Activated naive CD4-positive, alpha-beta T cell treated with Interleukin-2 at 50 U/mL for 16 hours (primary cell): ENCODE data around the gene GAS1.

Source experiments
- DNase-seq: peaks from one replicate; pipeline ENCODE4 v3.0.0-alpha.2; 2020

The GAS1 gene

GRCh38 chr9:86947146-86948073 lies at the start of gene GAS1:
GAS1 (minus strand) TSS chr9:86947506; CDS start chr9:86946779, 727 bp downstream.
- DNase-seq = peak; percentile 74

DNA sequence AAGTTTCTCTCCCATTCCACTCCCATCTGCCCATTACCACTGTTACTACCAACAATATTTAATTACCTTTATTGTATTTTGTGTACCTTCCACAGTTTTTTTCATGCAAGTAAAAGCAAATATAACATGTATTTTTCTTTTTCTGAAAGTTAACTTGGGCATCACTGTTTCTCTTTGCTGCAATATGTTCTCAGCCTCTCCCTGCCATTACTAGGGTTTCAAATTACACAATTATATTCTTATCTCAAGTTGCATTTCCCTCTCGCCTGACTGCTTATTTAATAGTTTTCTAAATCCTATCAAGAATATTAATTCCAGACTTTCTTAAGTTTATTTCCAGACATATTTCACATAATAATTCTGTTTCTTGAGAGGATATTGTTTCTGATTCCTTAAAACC lies 46.9 kb upstream of the GAS1 start:
- DNase-seq = no peak

- no peak for DNase-seq
Observed at GRCh38 chr9:86993830-86994229, 46.5 kb upstream of the GAS1 start.

DNA sequence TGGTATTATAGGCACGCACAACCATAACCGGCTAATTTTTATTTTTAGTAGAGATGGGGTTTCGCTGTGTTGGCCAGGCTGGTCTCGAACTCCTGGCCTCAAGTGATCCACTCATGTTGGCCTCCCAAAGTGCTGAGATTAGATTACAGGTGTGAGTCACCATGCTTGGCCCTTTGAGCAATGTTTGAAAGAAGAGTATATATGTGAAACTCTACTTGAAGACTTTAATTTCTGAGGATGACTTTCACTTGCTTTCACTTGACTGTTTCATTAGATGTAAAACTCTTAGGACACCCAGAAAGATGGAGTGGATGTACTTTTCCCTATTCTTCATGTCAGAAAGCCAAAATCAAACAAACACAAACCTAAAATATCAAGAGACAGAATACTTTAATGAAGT lies 43.8 kb upstream of the GAS1 start:
- no peak for DNase-seq

- DNase-seq = no peak
Observed at GRCh38 chr9:86990290-86990689, 43.0 kb upstream of the GAS1 start.

DNA sequence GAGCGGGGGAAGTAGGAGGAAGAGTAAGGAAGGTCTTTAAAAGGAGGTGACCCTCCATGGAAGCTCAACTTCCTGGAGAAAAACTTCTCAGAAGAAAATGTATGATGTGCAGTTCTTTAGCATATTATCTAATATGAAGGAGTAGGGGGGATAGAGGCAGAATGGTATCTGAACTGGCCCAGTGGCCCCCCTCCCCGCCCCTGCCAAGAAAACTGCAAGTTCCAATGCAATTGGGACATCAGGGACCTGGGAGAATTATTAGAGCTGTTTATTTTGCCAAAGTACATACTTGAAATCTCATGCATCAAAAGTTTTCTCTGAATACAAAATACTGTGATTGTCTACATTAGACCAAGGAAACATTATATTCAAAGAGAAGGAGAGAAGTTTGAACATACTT lies 40.6 kb upstream of the GAS1 start:
- no peak for DNase-seq

DNA sequence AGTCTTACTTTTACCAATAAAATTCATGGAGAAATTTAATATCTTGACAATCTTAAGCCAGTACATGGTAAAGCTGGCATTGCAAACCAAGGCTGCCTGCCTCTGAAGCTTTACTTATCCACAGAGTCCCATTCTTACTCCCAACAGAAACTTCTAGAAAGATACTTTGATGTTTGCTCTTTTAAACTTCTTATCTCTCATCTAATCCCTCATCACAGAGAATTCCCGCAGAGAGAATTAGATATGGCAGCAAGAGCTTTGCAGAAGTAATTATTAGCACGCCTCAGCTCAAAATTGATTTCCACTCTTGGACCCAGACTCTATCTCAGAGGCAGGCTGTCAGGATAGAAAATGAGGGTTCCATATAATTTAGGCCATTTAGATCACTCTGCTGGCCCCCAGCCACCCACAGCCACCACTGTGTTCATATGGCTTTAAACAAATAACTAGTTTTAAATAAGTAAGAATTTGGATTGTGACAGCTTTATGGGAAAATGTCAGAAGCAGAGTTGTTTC lies 37.9 kb upstream of the GAS1 start:
- DNase-seq = no peak

GRCh38 chr9:86983620-86984259 lies 36.4 kb upstream of the GAS1 start:
- DNase-seq = no peak

DNA sequence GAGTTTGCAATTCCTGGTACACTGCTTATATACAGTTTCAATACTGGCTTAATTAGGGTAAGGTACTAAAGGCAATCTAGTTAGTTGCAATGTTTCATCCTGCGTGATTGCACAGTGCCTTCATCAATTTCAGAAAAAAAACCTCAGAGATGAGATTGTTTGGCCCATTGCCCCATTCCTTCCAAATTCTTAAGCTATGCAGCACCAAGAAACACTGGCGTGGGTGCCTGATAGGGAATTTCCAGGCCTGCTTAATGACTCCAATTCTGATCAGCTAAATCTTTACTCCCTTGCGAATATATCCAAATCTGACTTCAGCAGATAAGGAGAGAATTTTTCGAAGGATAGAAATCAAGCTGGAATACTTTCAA lies 35.9 kb upstream of the GAS1 start:
- no peak for DNase-seq

DNA sequence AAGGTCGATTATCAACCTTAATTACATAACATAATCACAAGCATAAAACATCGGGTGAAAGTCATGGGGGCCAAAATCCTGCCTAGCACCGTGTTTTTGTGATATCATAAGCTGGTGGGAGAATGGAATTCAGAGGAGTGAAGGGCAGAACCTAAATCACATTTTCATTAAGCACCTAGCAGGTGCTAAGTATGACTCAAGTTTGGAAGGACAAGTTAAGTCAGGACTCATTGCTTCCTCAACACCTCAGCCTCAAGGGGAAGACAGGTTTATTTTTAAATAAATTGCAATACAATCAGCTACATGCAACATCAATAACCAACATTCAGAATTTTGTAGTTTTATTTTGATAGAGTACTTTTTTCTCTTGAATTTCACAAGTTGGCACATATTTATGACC lies 33.5 kb upstream of the GAS1 start:
- DNase-seq = no peak

GRCh38 chr9:86979657-86980056 lies 32.4 kb upstream of the GAS1 start:
- no peak for DNase-seq

DNA sequence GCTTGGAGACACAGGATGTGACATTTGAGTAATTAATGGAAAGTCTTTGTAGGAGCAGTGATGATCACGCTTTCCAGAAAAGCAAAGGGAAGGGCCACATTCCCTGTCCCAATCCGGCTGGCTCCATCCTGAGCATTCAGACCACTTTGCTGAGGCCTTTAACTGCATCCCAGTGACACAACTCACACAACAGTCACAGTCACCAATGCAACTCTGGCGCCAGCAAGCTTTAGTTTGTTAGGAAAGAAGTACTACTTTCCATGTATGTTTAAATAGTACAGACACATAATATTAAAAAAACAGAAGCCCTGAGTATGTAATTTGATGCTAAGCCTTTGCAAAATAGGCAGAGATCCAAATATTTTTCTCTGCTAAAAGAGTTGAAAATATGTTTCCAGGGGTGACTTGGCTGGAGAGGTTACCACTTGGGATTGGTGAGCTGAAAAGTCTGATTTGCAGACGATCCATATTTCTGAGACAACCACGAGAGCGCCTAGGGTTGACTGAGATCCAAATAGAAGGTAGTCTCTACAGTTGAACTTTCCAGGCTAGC lies 31.7 kb upstream of the GAS1 start:
- DNase-seq = no peak

- no peak for DNase-seq
Observed at GRCh38 chr9:86978413-86978812, 31.1 kb upstream of the GAS1 start.

DNA sequence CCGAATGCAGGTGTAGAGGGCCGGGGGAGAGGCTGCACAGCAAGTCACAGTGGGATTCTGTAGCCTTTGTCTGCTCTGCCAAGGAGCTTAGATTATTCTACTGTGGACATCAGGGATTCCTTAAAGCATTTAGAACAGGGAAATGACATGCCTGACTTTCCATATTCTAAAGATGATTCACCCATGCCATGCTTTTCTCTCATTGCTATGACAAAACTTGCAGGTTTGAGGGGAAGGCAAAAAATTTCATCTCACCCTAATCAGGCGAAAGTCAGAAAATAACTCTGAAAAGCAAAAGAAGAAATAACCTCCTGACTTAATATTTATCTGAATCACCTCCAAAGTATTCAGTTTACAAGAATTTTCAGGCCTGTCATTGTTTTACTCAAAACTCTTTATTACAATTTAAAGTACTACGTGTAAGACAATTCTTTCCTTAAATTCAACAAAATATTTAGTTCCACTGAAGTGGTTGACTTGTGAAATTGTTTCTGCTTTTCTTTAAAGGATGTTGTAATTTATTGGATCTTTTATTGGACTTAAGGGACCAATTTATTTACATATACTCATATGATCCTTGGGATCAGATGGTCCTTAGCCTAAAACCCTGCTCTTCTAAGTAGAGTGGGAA lies 30.0 kb upstream of the GAS1 start:
- no peak for DNase-seq

- no peak for DNase-seq
Observed at GRCh38 chr9:86975606-86976005, 28.3 kb upstream of the GAS1 start.

DNA sequence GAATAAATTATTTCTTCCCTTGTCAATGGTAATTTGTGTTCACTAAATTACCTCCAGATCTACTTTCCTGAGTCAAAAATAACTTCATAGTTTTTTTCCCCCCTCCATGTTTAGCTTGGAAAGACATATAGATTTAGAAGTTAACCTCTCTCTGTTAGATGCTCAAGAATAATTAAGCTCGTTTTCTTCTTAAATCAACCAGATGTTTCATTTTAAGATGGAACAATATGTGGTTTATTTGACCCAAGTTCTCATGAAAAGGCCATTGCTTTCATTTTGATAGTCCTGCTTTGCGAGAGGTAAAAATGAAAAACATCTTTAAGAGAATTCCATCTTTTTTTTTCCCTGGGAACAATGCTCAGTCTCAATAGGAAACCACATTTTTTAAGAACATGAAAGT lies 27.7 kb upstream of the GAS1 start:
- DNase-seq = no peak

DNA sequence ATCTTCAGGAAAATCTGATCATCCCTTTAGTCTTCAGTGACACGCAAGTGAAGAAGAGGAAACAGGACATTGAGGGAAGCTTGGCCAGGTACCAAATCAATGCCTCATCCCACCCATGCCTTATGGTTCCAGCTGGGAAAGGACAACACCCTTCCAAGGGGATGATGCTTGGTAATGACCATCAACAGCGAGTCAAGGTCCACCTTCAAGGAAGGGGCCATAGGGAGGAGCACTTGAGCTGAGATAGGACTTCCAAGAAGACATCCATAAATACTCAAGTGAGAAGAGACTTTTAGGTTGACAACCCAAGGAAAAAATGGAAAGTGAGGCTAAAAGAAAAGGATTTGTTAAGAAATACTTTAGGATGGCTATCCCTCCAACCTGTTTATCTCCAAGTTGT lies 27.1 kb upstream of the GAS1 start:
- no peak for DNase-seq

DNA sequence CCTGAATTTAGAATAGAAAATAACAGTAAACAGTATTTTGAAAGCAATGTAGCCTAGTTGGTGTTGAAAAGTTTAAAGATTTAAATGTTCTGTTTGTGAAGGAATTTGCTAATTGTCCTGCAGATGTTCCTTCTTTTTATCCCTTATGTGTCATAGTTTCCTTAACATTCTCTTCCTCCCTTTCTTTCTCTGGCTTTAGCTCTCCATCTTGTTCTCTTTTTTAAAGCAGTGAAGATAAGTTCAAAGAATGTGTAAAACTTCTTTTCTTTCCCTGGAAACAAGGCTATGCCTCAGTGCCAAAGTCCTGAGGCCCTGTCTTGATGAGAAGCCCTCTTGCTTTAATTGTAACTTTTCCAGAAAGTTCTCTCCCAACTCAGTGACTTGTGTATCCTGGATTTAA lies 24.4 kb upstream of the GAS1 start:
- no peak for DNase-seq

DNA sequence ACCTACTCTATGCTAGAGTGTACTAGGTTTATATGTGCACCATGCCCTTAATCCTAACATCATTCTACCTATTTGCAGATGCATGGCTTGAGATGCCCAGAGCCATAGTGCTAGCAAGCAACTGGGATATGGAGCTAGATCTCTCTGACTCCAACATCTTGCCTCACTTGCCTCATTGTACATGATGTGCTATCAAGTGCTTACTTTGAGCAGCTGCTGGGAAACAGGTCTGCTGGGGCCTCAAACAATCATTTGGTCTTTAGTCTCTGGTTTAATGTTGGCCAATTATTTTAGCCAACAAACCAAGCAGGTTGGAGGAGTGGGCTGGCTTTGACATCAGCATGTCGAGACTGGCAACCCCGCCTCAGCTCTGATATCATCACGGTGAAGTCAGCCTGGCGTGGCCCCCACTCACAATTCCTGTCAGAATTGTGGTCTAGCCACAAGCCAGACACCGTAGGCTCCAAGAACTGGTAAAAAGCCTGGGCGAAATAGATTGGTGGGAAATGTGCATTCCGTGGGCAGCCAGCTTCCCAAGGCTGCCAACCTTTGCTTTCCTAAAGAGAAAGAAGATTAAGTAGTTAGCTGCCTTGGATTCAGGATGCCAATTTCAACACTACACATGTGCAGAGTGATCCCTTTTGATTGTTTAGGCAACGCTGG lies 21.1 kb upstream of the GAS1 start:
- no peak for DNase-seq

DNA sequence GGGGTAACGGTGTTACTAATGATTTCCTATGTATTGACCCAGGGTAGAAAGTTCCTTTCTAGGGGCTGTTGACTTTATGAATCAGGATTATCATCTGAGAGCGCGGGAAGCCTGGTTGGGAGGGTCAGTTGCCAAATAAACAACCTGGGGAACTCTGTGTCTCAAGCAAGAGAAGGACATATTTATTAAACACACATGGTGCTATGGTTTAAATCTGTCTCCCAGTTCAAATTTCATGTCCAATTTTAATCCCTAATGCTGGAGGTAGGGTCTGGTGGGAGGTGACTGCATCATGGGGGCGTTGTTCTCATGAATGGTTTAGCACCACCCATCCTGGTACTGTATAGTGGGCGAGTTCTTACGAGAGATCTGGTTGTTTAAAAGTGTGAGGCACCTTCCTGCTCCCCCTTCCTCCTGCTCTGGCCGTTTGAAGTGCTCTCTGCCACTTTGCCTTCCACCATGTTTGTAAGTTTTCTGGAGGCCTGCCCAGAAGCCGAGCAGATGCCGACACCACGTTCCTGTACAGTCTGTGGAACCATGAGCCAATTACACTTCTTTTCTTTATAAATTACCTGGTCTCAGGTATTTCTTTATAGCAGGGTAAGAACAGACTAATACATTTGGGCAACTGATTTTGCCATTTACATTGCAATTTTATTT lies 19.7 kb upstream of the GAS1 start:
- DNase-seq = no peak

- no peak for DNase-seq
Observed at GRCh38 chr9:86965636-86966395, 18.5 kb upstream of the GAS1 start.

- no peak for DNase-seq
Observed at GRCh38 chr9:86962692-86963091, 15.4 kb upstream of the GAS1 start.
